Activated T-helper 17 cell treated with anti-CD3 and anti-CD28 coated beads, Interleukin-2, amount 50 U/mL, for 72 hours (primary cell): ENCODE measurements around the gene TM4SF4. TPM values are rescaled to one million over a fixed set of nuclear protein-coding genes. Genes with fewer than 3 reads are reported as not detected.

Experiments used
- ATAC-seq: fragments of 150-1000 bp; cut with Tn5 transposase; replicated peaks from 2 replicates; pipeline ENCODE4 v1.10.0; 2021; ENCODE audit warnings: mild to moderate bottlenecking, moderate library complexity
- H3K27ac Mint-ChIP-seq: one replicate; pipeline ENCODE4 v1.8.0; 2022; ENCODE audit warnings: mixed read lengths
- H3K27me3 Mint-ChIP-seq: one replicate; pipeline ENCODE4 v1.8.0; 2022; ENCODE audit warnings: mixed read lengths
- H3K36me3 Mint-ChIP-seq: one replicate; pipeline ENCODE4 v1.8.0; 2022; ENCODE audit warnings: low read depth, mild to moderate bottlenecking, mixed read lengths
- H3K4me1 Mint-ChIP-seq: one replicate; pipeline ENCODE4 v1.8.0; 2022; ENCODE audit warnings: mixed read lengths
- H3K4me3 Mint-ChIP-seq: one replicate; pipeline ENCODE4 v1.8.0; 2022; ENCODE audit warnings: mild to moderate bottlenecking, mixed read lengths
- H3K9me3 Mint-ChIP-seq: one replicate; pipeline ENCODE4 v1.8.0; 2022; ENCODE audit warnings: mixed read lengths
- total RNA-seq, 2 donors: library from RNA; stranded (reverse); gene quantifications; one replicate each; pipeline ENCODE4 v1.2.3, GENCODE V29; 2022

Gene TM4SF4
- total RNA-seq, 2 donors from 2014 or later: not detected

- Mint-ChIP-seq H3K4me3 (no peak overlapping the region), H3K9me3 (no peaks in the 10 kb centered on the region), H3K27ac (no peak overlapping the region), H3K4me1 (no peaks in the 10 kb centered on the region), H3K36me3 (no peaks in the 10 kb centered on the region), H3K27me3 (peaks cover 27% of the 10 kb centered on the region)
- no peak for ATAC-seq
Observed at GRCh38 chr3:149464542-149465328, 9.8 kb upstream of the TM4SF4 start.

DNA sequence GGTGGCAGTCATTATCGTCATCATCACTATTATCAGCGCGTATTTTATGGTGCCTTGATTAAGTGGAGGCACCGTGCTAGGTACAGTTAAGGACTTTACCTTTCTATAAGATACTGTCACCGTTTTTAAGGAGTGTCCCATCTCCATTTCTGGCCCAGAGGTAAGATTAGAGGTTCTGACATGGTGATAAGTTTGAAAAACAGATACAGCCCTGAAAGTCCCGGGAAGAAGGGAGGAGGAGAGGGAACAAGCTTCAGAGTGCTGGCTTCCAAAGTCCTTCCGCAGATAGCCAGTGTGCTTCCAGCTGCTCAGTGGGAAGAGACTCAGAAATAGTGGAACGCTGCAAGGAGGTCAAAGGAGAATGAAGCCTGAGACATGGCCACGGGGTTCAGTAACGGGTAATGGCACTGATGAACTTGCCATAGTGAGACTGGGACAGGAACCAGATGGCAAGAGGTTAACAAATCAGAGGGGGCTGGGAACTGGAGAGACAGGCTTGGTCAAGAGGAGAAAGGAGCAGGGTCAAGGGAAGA is 9.1 kb upstream of the TM4SF4 start:
- Mint-ChIP-seq H3K4me3 (no peak overlapping the region), H3K9me3 (no peaks in the 10 kb centered on the region), H3K27ac (no peak overlapping the region), H3K27me3 (peaks cover 27% of the 10 kb centered on the region), H3K36me3 (no peaks in the 10 kb centered on the region), H3K4me1 (no peaks in the 10 kb centered on the region)
- ATAC-seq: no peak

- Mint-ChIP-seq H3K36me3 (no peaks in the 10 kb centered on the region), H3K27ac (no peak overlapping the region), H3K9me3 (no peaks in the 10 kb centered on the region), H3K4me3 (no peak overlapping the region), H3K27me3 (peaks cover 26% of the 10 kb centered on the region), H3K4me1 (no peaks in the 10 kb centered on the region)
- no peak for ATAC-seq
Observed at GRCh38 chr3:149466192-149466591, 8.3 kb upstream of the TM4SF4 start.

- H3K4me1 Mint-ChIP-seq: no peaks in the 10 kb centered on the region
- no peaks in the 10 kb centered on the region for H3K9me3 Mint-ChIP-seq
- no peaks in the 10 kb centered on the region for H3K36me3 Mint-ChIP-seq
- H3K4me3 Mint-ChIP-seq: no peak overlapping the region
- ATAC-seq: no peak
- no peak overlapping the region for H3K27ac Mint-ChIP-seq
- peaks cover 14% of the 10 kb centered on the region for H3K27me3 Mint-ChIP-seq
Observed at GRCh38 chr3:149468504-149469212, 5.8 kb upstream of the TM4SF4 start.

GRCh38 chr3:149470381-149470780 is 4.1 kb upstream of the TM4SF4 start:
- H3K4me1 Mint-ChIP-seq: no peaks in the 10 kb centered on the region
- ATAC-seq: no peak
- peaks cover 9% of the 10 kb centered on the region for H3K27me3 Mint-ChIP-seq
- H3K36me3 Mint-ChIP-seq: no peaks in the 10 kb centered on the region
- no peaks in the 10 kb centered on the region for H3K9me3 Mint-ChIP-seq
- H3K4me3 Mint-ChIP-seq: no peak overlapping the region
- H3K27ac Mint-ChIP-seq: no peak overlapping the region

GRCh38 chr3:149472030-149472797 is 2.3 kb upstream of the TM4SF4 start:
- Mint-ChIP-seq H3K36me3 (no peaks in the 10 kb centered on the region), H3K4me3 (no peak overlapping the region), H3K27ac (no peak overlapping the region), H3K9me3 (no peaks in the 10 kb centered on the region), H3K4me1 (no peaks in the 10 kb centered on the region), H3K27me3 (peaks cover 13% of the 10 kb centered on the region)
- no peak for ATAC-seq

GRCh38 chr3:149473357-149474249 is 894 bp upstream of the TM4SF4 start:
- Mint-ChIP-seq H3K4me3 (no peak overlapping the region), H3K9me3 (no peaks in the 10 kb centered on the region), H3K36me3 (no peaks in the 10 kb centered on the region), H3K27me3 (peaks cover 11% of the 10 kb centered on the region), H3K27ac (no peak overlapping the region), H3K4me1 (no peaks in the 10 kb centered on the region)
- no peak for ATAC-seq

GRCh38 chr3:149475451-149476060 is 1.1 kb downstream of the TM4SF4 start:
- H3K36me3 Mint-ChIP-seq: no peaks in the 10 kb centered on the region
- no peak for ATAC-seq
- no peaks in the 10 kb centered on the region for H3K4me1 Mint-ChIP-seq
- peaks cover 11% of the 10 kb centered on the region for H3K27me3 Mint-ChIP-seq
- no peak overlapping the region for H3K4me3 Mint-ChIP-seq
- no peak overlapping the region for H3K27ac Mint-ChIP-seq
- no peaks in the 10 kb centered on the region for H3K9me3 Mint-ChIP-seq

DNA sequence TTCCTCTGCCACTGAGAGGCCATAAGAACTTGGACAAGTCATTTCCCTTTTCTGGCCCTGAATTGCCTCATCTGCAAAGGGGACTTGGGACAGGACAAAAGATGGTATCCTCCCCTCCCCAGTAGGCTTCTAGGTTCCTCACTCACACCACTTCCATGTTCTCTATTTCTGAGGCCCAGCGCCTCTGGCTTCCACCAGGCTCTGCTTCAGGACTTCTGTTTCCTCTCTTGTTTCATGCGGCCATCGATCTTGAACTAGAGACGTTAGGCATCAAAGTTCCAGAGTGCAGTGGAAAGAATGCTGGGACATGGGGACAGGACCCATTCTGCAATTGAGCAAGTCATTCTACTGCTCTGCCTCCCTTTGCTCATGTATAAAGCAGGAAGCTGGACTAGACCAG is 1.7 kb downstream of the TM4SF4 start:
- Mint-ChIP-seq H3K4me3 (no peak overlapping the region), H3K4me1 (no peaks in the 10 kb centered on the region), H3K27me3 (peaks cover 14% of the 10 kb centered on the region), H3K27ac (no peak overlapping the region), H3K36me3 (no peaks in the 10 kb centered on the region), H3K9me3 (no peaks in the 10 kb centered on the region)
- no peak for ATAC-seq

GRCh38 chr3:149479621-149480325 is 5.3 kb downstream of the TM4SF4 start:
- no peak overlapping the region for H3K4me3 Mint-ChIP-seq
- H3K27me3 Mint-ChIP-seq: peaks cover 22% of the 10 kb centered on the region
- H3K36me3 Mint-ChIP-seq: no peaks in the 10 kb centered on the region
- no peak for ATAC-seq
- H3K27ac Mint-ChIP-seq: no peak overlapping the region
- no peaks in the 10 kb centered on the region for H3K9me3 Mint-ChIP-seq
- H3K4me1 Mint-ChIP-seq: no peaks in the 10 kb centered on the region

DNA sequence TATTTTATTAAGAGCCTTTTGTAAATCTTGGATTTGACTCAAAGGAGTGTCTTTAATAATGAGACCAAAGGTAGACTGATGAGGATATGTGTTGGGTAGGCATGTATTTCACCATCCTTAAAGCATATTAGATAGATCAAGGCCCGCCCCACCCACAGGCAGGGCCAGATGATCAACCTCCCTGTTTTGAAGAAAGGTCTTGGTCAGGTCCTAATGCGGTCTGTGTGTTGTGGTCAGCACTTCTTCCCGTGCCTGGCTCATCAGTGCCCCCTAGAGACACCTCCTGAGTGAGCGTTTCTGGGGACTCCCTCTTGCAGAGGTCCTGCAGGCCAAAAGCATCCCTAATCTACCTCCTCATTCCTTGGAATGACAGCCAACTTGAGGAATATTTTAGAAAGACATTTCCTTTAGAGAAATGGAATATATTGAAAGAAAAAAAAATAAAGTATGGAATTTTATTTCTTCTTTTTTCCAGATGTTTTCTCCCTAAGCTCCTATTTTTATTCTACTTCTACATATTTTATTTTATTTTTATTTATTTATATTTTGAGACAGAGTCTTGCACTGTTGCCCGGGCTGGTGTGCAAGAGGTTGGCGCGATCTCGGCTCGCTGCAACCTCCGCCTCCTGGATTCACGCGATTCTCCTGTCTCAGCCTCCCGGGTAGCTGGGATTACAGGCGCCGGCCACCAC is 6.0 kb downstream of the TM4SF4 start:
- Mint-ChIP-seq H3K27me3 (peaks cover 21% of the 10 kb centered on the region), H3K36me3 (no peaks in the 10 kb centered on the region), H3K4me3 (no peak overlapping the region), H3K27ac (no peak overlapping the region), H3K9me3 (no peaks in the 10 kb centered on the region), H3K4me1 (no peaks in the 10 kb centered on the region)
- ATAC-seq: peak; percentile 64

DNA sequence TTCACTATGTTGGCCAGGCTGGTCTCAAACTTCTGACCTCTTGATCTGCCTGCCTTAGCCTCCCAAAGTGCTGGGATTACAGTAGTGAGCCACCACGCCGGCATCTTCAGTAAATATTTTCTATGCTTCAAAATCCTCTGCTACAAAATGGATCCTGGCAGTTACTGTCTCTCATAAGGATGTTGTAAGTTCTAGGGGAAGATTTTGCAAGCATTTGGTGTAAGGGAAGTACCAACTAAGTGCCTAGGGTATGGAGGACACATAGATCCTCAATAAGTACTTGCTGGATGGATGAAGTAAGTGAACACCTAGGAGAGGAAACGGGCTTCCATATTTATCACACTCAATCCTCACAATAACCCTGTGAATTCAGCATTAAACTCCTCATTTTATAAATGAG is 6.6 kb downstream of the TM4SF4 start:
- Mint-ChIP-seq H3K36me3 (no peaks in the 10 kb centered on the region), H3K27ac (no peak overlapping the region), H3K4me3 (no peak overlapping the region), H3K27me3 (peaks cover 17% of the 10 kb centered on the region), H3K4me1 (no peaks in the 10 kb centered on the region), H3K9me3 (no peaks in the 10 kb centered on the region)
- no peak for ATAC-seq
